SH-SY5Y (cell line): ENCODE data around the gene WWOX.

Experiments
- GATA2 ChIP-seq: IDR thresholded peaks from 2 replicates; pipeline ENCODE4 v1.6.1; 2011; ENCODE audit warnings: mild to moderate bottlenecking, low read depth, low read length
- GATA3 ChIP-seq: IDR thresholded peaks from 2 replicates; pipeline ENCODE4 v1.6.1; 2011; ENCODE audit warnings: low read depth, mild to moderate bottlenecking, low read length, moderate library complexity

DNA sequence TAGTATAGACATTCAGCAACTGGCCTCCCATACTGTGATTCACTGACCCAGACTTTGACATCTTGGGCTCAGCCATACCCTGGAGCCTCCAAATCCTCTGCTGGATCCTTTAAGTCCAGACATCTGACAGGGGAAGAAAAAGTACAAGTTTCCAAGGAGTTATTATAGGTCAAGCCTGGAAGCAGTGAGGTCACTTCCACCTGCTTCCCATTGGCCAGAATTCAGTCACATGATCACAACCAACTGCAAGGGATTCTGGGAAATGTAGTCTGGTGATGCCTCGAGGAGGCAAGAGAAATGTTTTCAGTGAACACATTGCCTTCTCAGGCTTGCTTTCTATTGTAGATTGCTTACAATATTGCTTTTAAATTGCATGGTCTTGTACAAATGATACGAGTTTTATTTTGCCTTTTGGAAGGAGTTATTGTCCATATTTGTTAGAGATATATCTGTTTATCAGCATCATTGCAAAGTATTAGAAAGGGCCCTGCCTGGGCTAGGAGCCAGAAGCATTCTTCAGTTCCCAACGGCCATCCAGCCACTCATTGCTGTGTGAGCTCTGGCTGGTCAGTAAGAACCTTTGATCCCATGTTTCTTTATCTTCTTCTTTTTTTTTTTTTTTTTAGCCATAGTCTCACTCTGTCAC, 696.9 kb downstream of the WWOX start:
- no peak for TF ChIP-seq GATA2
- TF ChIP-seq GATA3, result no peak
